ENCODE results near the gene DAPK3.
"Not testable (repeated sequence)": the region's sequence is repeated elsewhere in the genome, so short reads cannot be mapped to it uniquely, and the experiment has no call there.

DAPK3 gene

GRCh38 chr19:3970808-3971598, at the start of gene DAPK3:
TSS of gene DAPK3 (minus strand) at chr19:3971099. CDS start at chr19:3969735, 1,364 bp downstream.
- DNase-seq: peak; percentile 98

- no peak for DNase-seq
Observed at GRCh38 chr19:4019578-4019977, 48.7 kb upstream of the DAPK3 start.

GRCh38 chr19:4018775-4019504, 48.0 kb upstream of the DAPK3 start:
- no peak for DNase-seq

- DNase-seq: no peak
Observed at GRCh38 chr19:4018140-4018613, 47.3 kb upstream of the DAPK3 start.

- DNase-seq: no peak
Observed at GRCh38 chr19:4016903-4017638, 46.2 kb upstream of the DAPK3 start.

- DNase-seq: no peak
Observed at GRCh38 chr19:4016486-4016885, 45.6 kb upstream of the DAPK3 start.

- no peak for DNase-seq
Observed at GRCh38 chr19:4015705-4016402, 45.0 kb upstream of the DAPK3 start.

- DNase-seq: no peak
Observed at GRCh38 chr19:4014541-4015491, 43.9 kb upstream of the DAPK3 start.

GRCh38 chr19:4013886-4014540, 43.1 kb upstream of the DAPK3 start:
- no peak for DNase-seq

GRCh38 chr19:4012975-4013634, 42.2 kb upstream of the DAPK3 start:
- DNase-seq: no peak

- DNase-seq: no peak
Observed at GRCh38 chr19:4012092-4012974, 41.4 kb upstream of the DAPK3 start.

GRCh38 chr19:4011430-4011829, 40.5 kb upstream of the DAPK3 start:
- not testable (repeated sequence) for DNase-seq

GRCh38 chr19:4010808-4011110, 39.9 kb upstream of the DAPK3 start:
- no peak for DNase-seq

GRCh38 chr19:4009990-4010807, 39.3 kb upstream of the DAPK3 start:
- peak; percentile 63 for DNase-seq

GRCh38 chr19:4007836-4008539, 37.1 kb upstream of the DAPK3 start:
- peak; percentile 69 for DNase-seq

- peak; percentile 97 for DNase-seq
Observed at GRCh38 chr19:4007021-4007835, 36.3 kb upstream of the DAPK3 start, which contains the start of gene PIAS4. TSS of gene PIAS4 (plus strand) at chr19:4007736. CDS start at chr19:4007761, 25 bp downstream.

- DNase-seq: not testable (repeated sequence)
Observed at GRCh38 chr19:4005436-4005835, 34.5 kb upstream of the DAPK3 start.
